ENCODE results near the gene RBBP5.

The RBBP5 gene

GRCh38 chr1:205109269-205109668 is 12.5 kb downstream of the RBBP5 start:
- no peak for TF ChIP-seq CTCF (IDR thresholded peaks at IDR 0.05; ENCODE audit: low read depth, low read length)
- no peak overlapping the region for H3K4me3 ChIP-seq (ENCODE audit: low read depth, low read length)

- no peak overlapping the region for H3K4me3 ChIP-seq (ENCODE audit: low read depth, low read length)
- TF ChIP-seq CTCF (IDR thresholded peaks at IDR 0.05; ENCODE audit: low read depth, low read length) = no peak
Measured at GRCh38 chr1:205108464-205108863, 13.3 kb downstream of the RBBP5 start.

GRCh38 chr1:205107327-205107726 is 14.5 kb downstream of the RBBP5 start:
- no peak overlapping the region for H3K4me3 ChIP-seq (ENCODE audit: low read depth, low read length)
- no peak for TF ChIP-seq CTCF (IDR thresholded peaks at IDR 0.05; ENCODE audit: low read depth, low read length)

GRCh38 chr1:205102404-205102803 is 19.4 kb downstream of the RBBP5 start:
- TF ChIP-seq CTCF (IDR thresholded peaks at IDR 0.05; ENCODE audit: low read depth, low read length) = no peak
- H3K4me3 ChIP-seq (ENCODE audit: low read depth, low read length) = no peak overlapping the region

GRCh38 chr1:205098242-205098641 is 23.5 kb downstream of the RBBP5 start:
- H3K4me3 ChIP-seq (ENCODE audit: low read depth, low read length) = no peak overlapping the region
- TF ChIP-seq CTCF (IDR thresholded peaks at IDR 0.05; ENCODE audit: low read depth, low read length) = no peak

GRCh38 chr1:205095422-205095821 is 26.4 kb downstream of the RBBP5 start:
- TF ChIP-seq CTCF (IDR thresholded peaks at IDR 0.05; ENCODE audit: low read depth, low read length) = no peak

GRCh38 chr1:205091043-205091740 is 30.6 kb downstream of the RBBP5 start:
- TF ChIP-seq CTCF (IDR thresholded peaks at IDR 0.05; ENCODE audit: low read depth, low read length) = no peak
- H3K4me3 ChIP-seq (ENCODE audit: low read depth, low read length) = no peak overlapping the region

More at GRCh38 chr1:205095422-205095821, 26.4 kb downstream of the RBBP5 start:
- H3K4me3 ChIP-seq (ENCODE audit: low read depth, low read length) = no peak overlapping the region
